Measurements from ENCODE around the gene HBEGF. TPM values are rescaled to one million over a fixed set of nuclear protein-coding genes. Genes with fewer than 3 reads are reported as not detected.

The HBEGF gene
- polyA plus RNA-seq, 1 donor (not counting 4 experiments of a cell fraction or from before 2014, with no cell fraction given), result 53.1 TPM

DNA sequence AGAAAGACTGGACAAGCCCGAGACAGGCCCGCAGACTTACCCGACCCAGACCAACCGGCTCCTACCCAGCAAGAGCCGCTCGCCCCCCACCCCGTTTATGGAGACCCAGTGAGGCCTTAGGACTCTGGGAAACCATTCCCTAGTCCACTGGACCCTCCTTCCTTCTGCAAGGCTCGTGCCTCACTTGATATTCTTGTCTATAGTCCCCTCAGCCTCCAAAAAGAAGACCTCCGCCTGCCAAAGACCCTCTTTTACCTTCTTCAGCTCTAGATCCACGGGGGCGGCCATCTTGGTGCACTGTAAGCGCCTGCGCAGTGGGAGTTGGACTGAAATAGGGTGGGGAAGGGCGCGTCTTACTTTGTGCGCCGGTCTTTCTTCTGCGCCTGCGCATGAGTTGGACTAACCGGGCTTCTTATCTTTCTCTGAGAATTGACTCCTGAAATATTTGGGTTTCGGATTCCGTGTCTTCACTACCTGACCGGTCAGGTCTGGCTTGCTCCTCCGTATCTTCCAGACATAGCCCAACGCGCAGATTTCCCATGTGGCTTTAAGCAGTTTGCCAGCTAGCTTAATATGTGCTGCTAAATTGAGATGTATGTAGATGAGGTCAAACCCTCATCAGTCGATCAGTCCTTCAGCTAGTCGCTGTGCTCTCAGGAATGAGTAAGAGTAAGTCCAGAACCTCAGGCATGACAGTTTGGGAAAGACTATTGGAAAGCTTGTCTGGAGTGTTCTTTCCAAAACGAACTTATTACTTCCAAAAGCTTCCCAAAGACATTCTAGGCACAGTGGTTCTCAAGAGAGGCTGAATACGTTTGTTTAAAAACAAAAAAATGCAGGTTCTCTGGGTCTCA is 43.4 kb downstream of the HBEGF start, which contains the start of gene PFDN1:
Gene PFDN1 (minus strand): TSS at position 316 of the 854 bp plus-strand sequence. CDS start 28 bp downstream, at position 288.
- Histone ChIP-seq H3K4me3 (ENCODE audit: control insufficient read depth in 2 of 3, extremely low read depth in 1 of 3, insufficient read depth in 2 of 3, low read depth in 1 of 3, low read length in 3 of 3) (peak within 1 kb of the TSS; percentile 89 to 98 (median 94)), H4K20me1 (ENCODE audit: control insufficient read depth, extremely low read depth, insufficient read depth, low read length) (no peaks in the 10 kb centered on the region), H3K36me3 (ENCODE audit: control insufficient read depth in 2 of 2, extremely low read depth in 1 of 2, insufficient read depth in 2 of 2, low read length in 2 of 2) (peaks cover 2 to 8% of the 10 kb centered on the region in 2 experiments), H3K27me3 (ENCODE audit: control insufficient read depth, extremely low read depth, insufficient read depth, low read length) (no peaks in the 10 kb centered on the region), H2AFZ (ENCODE audit: control insufficient read depth, low read length) (peak within 1 kb of the TSS; percentile 100), H3K9me3 (ENCODE audit: control insufficient read depth, low read depth, low read length) (no peaks in the 10 kb centered on the region), H3K4me2 (ENCODE audit: control insufficient read depth, extremely low read depth, insufficient read depth, low read depth, low read length) (peak within 1 kb of the TSS; percentile 97), H3K9ac (ENCODE audit: control insufficient read depth, extremely low read depth, insufficient read depth, low read length) (peak within 1 kb of the TSS; percentile 100), H3K9me1 (ENCODE audit: control insufficient read depth, extremely low read depth, insufficient read depth, low read length) (no peaks in the 10 kb centered on the region), H3K4me1 (ENCODE audit: control insufficient read depth, extremely low read depth, insufficient read depth, low read length) (peaks cover 29% of the 10 kb centered on the region), H3K79me2 (ENCODE audit: control insufficient read depth, insufficient read depth, low read length) (peaks cover 34% of the 10 kb centered on the region), H3K27ac (ENCODE audit: control insufficient read depth, insufficient read depth, low read length) (peak within 1 kb of the TSS; percentile 99)
- TF ChIP-seq EZH2 (IDR thresholded peaks at IDR 0.05; ENCODE audit: low read length), result no peak
- TF ChIP-seq, protein P1, sequence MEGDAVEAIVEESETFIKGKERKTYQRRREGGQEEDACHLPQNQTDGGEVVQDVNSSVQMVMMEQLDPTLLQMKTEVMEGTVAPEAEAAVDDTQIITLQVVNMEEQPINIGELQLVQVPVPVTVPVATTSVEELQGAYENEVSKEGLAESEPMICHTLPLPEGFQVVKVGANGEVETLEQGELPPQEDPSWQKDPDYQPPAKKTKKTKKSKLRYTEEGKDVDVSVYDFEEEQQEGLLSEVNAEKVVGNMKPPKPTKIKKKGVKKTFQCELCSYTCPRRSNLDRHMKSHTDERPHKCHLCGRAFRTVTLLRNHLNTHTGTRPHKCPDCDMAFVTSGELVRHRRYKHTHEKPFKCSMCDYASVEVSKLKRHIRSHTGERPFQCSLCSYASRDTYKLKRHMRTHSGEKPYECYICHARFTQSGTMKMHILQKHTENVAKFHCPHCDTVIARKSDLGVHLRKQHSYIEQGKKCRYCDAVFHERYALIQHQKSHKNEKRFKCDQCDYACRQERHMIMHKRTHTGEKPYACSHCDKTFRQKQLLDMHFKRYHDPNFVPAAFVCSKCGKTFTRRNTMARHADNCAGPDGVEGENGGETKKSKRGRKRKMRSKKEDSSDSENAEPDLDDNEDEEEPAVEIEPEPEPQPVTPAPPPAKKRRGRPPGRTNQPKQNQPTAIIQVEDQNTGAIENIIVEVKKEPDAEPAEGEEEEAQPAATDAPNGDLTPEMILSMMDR (optimal IDR thresholded peaks at IDR 0.05 in 1 of 3, IDR thresholded peaks at IDR 0.05 in 1 of 3, conservative IDR thresholded peaks at IDR 0.05 in 1 of 3; ENCODE audit: extremely low read depth in 1 of 3, insufficient read depth in 2 of 3, low read length in 3 of 3), result no peak
- dilution Hi-C loops (cut with MboI; ENCODE audit: extremely low pct_ligation_motif_present, low sequenced_read_pairs), result no loop called here
- peak; percentile 86 for FAIRE-seq
- DNase-seq (ENCODE audit: low read depth, low spot score), result peak; percentile 74

DNA sequence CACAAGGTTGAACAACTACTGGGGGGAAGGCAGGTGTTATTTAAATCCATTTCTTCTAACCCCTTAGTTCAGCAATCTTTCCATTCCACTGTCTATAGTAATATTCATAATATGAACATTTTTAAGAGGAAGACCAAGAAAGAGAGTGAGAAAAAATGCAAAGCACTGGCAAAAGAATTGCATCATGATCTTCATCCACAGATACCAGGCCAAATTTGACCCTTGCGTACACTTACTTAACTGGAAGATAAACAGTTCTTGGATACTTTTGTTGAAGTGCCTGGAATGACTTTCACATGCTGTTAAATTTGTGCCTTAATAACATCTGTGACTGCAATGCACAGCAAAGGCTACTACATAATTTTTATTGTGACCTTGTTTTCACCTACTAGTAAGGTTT is 45.3 kb downstream of the HBEGF start:
- H3K9me1 ChIP-seq (ENCODE audit: control insufficient read depth, extremely low read depth, insufficient read depth, low read length), result no peaks in the 10 kb centered on the region
- DNase-seq (ENCODE audit: low read depth, low spot score) (no peak), FAIRE-seq (no peak)
- H3K4me2 ChIP-seq (ENCODE audit: control insufficient read depth, extremely low read depth, insufficient read depth, low read depth, low read length), result peak overlapping the region; percentile 97
- H3K9me3 ChIP-seq (ENCODE audit: control insufficient read depth, low read depth, low read length), result no peaks in the 10 kb centered on the region
- H3K9ac ChIP-seq (ENCODE audit: control insufficient read depth, extremely low read depth, insufficient read depth, low read length), result no peak overlapping the region
- H3K27me3 ChIP-seq (ENCODE audit: control insufficient read depth, extremely low read depth, insufficient read depth, low read length), result no peaks in the 10 kb centered on the region
- H3K4me3 ChIP-seq (ENCODE audit: control insufficient read depth in 2 of 3, extremely low read depth in 1 of 3, insufficient read depth in 2 of 3, low read depth in 1 of 3, low read length in 3 of 3), result no peak overlapping the region
- H3K36me3 ChIP-seq (ENCODE audit: control insufficient read depth in 2 of 2, extremely low read depth in 1 of 2, insufficient read depth in 2 of 2, low read length in 2 of 2), result peaks cover 2 to 13% of the 10 kb centered on the region in 2 experiments
- H4K20me1 ChIP-seq (ENCODE audit: control insufficient read depth, extremely low read depth, insufficient read depth, low read length), result no peaks in the 10 kb centered on the region
- dilution Hi-C loops (cut with MboI; ENCODE audit: extremely low pct_ligation_motif_present, low sequenced_read_pairs), result no loop called here
- no peak overlapping the region for H2AFZ ChIP-seq (ENCODE audit: control insufficient read depth, low read length)
- peaks cover 50% of the 10 kb centered on the region for H3K79me2 ChIP-seq (ENCODE audit: control insufficient read depth, insufficient read depth, low read length)
- H3K4me1 ChIP-seq (ENCODE audit: control insufficient read depth, extremely low read depth, insufficient read depth, low read length), result peaks cover 37% of the 10 kb centered on the region
- TF ChIP-seq, protein P1 (optimal IDR thresholded peaks at IDR 0.05 in 1 of 3, IDR thresholded peaks at IDR 0.05 in 1 of 3, conservative IDR thresholded peaks at IDR 0.05 in 1 of 3; ENCODE audit: extremely low read depth in 1 of 3, insufficient read depth in 2 of 3, low read length in 3 of 3), result no peak
- TF ChIP-seq EZH2 (IDR thresholded peaks at IDR 0.05; ENCODE audit: low read length), result no peak
- no peak overlapping the region for H3K27ac ChIP-seq (ENCODE audit: control insufficient read depth, insufficient read depth, low read length)

Data from keratinocyte (primary cell).